Smooth muscle cell of the brain vasculature (primary cell): ENCODE data around the gene LRRC45.

ENCODE experiments used
- DNase-seq: peaks from one replicate; pipeline ENCODE4 v3.0.0-alpha.2; 2012; ENCODE audit warnings: low read depth, low spot score

LRRC45 gene

DNA sequence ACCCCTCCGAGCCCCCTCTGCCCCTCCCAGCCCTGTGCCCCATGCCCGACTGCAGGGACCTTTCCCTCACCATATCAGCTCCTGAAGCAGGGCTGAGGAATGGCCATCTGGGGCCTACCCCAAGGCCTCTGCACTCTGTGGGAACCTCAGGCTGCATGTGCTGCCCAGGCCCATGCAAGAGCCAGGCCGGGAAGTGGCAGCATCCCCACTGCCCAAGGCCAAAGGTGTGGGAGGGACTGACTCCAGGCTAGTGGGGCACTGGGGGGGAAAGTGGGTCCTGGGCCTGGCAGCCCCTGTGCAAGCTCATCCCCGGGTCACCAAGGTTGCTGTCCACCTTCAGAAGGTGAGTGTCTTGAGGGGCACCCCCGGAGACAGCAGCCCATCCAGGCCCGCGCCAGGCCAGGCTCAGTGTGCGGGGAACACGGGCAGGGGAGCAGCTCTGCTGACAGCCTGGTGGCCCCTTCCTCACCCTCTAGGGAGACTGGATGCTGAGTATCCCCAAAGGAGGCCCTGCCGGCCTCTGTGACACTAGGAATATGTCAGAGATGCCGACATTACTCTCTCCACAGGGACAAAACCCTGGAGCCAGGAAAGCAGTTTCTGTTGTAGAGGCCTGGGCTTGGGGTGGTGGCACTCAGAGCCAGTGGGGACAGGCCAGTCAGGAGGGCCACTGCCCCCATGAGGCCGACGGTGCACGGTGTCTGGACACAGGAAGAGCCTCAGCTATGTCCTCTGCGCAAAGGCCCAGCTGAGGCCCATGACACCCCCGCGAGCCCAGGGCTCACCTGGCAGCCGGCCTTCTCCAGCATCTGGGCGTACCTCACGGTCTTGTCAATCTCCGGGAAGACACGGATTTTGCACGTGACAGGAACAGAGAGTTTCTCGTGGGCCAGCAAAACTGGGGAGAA is 39.2 kb downstream of the LRRC45 start:
- DNase-seq, result no peak

DNA sequence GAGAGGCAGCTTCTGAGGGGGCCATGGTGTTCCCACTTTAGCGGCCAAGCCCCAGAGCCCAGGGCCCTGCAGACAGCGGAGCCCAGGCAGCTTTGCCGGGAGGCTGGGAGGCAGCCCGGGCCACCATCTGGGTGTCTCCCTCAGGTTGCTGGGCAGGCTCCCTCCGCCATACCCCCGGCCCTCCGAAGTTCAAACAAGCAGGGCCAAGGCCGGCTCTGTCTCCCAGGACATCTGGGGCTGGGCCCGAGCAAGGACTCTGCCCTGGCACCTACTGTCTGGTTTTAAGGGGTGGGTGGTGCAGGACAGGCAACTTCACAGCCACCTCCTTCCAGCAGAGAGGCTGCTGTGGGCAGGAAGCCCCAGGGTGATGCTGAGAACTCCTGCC is 39.9 kb downstream of the LRRC45 start:
- no peak for DNase-seq

DNA sequence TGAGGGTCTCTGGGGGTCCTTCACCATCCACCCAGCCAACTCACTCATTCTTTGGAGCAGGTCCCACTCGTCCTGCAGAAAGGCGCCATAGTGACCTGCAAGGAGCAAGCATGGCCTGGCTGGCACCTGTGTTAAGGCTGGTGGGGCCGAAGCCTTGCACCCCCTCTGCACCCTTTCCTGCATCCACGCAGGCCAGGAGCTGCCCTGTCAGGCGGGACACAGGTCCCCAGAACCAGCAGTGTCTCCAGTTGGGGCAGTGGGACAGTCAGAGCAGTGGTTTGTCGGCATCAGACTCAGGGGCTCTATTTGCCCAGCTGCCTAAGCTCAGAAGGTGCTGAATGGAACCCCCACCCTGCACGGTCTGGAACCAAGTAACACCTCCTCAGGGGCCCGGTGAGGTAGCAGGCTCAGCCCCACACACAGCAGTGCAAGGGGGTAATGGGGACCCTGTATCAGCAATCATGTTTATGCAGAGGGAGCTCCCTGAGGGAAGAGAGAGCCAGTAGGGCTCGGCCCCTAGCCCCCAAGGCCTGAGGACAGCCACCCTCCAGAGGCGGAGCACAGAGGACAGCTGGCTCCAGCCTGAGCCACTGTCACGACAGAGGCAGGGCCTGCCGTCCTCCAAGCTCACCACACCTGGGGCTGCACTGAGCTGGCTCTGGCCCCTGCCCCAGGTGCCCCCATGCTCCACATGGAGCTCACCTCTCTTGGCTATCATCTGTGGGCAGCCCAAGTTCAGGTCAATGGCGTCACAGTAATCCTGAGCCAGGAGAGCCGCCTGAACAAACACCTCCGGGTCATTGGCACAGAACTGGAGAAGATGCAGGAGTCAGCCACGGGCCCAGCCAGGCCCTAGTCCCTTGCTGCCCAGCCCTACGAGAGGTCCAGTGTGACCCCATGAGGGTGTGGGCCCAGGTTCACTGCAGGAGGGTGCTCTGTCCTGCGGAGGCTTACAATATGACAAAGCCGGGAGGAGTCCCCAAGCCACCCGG is 40.6 kb downstream of the LRRC45 start:
- no peak for DNase-seq

DNA sequence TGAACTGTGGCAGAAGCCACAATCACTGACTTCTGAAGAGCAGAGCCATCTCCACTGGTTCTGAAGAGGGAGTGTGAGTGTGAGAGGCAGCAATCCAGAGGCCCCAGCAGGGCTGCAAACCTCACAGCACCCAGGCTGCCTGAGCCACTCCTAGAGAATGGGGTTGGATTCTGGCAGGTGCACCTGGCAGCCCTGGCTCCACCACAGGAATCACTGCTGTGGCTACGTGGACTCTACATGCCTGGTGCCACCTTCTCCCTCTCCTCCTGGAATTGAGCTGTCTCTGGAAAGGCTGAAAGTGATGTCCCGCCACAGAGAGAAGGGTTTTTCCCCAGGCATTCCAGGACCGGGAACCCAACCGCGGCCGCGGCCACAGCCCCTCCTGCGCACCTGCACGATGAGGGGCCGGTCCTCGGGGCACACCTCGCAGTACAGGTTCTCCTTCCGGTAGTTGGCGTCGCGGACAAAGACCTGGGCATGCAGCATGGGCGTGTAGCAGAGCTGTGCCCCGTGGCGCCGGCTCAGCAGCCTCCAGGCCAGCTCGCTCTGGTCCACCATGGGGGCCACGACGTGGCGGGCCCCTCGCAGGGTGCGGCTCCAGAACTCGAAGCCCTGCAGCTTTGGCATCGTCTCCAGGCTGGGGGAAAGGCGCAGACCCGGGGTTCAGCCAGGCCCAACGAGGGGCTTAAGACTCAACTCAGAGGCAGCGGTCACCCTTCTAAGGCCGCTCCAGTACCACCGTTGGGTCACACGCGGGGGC is 41.5 kb downstream of the LRRC45 start:
- DNase-seq, result no peak

GRCh38 chr17:82065193-82065637 is 42.1 kb downstream of the LRRC45 start:
- no peak for DNase-seq

DNA sequence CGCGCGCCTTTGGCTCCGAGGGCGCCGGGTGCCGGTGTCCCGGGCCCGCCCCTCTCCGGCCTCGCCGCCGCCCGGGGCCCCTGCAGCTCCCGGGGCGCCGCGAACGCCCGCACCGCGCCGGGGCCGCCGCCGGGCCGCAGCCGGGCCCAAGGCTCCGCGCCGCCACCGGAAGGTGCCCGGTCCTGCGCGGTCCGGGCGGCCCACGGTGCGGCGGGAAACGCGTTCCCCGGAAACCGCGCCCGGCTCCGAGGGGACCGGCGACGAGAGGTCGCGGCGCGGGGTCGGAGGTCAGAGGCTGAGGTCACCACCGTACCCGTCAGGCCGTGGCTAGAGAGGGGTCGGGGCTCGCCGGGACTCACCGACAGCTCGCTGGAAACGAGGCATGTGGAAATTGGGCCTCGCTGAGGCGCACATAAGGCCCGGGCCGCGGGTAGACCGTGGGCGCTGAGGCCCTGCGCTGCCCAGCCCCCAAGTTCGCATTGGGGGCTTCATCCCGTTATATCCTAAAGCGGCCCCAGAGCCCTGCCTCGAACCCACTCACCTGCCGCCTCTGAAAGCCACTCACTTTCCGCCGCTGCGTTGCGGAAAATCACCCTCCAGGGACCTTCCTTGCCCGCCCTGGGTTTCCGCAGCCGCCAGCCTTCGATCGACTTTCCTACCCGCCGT is 42.7 kb downstream of the LRRC45 start, which contains the start of gene DUS1L:
DUS1L (minus strand) TSS at position 167 of the 666 bp plus-strand sequence. CDS start 745 bp downstream, outside the sequence.
- DNase-seq, result no peak

- DNase-seq, result no peak
Measured at GRCh38 chr17:82070611-82071010, 47.5 kb downstream of the LRRC45 start.

GRCh38 chr17:82072827-82073226 is 49.7 kb downstream of the LRRC45 start:
- DNase-seq, result no peak

DNA sequence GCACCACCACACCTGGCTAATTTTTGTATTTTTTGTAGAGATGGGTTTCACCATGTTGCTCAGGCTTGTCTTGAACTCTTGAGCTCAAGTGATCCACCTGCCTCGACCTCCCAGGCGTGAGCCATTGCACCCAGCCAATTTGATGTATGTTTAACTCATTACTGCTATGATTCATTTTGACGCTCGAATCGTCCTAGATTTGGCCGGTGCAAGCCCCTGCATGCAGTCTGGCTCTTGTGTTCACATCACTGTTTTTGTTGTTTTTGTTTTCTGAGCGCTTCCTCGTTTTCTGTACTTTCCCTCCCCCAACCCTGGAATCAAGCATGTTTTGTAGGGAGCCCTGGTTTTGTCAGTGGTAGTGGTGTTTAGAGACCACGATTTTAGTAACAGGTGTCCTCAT is 50.3 kb downstream of the LRRC45 start:
- DNase-seq, result no peak

- no peak for DNase-seq
Measured at GRCh38 chr17:82076018-82076784, 53.1 kb downstream of the LRRC45 start.

GRCh38 chr17:82076785-82077591 is 53.9 kb downstream of the LRRC45 start:
- DNase-seq, result no peak

DNA sequence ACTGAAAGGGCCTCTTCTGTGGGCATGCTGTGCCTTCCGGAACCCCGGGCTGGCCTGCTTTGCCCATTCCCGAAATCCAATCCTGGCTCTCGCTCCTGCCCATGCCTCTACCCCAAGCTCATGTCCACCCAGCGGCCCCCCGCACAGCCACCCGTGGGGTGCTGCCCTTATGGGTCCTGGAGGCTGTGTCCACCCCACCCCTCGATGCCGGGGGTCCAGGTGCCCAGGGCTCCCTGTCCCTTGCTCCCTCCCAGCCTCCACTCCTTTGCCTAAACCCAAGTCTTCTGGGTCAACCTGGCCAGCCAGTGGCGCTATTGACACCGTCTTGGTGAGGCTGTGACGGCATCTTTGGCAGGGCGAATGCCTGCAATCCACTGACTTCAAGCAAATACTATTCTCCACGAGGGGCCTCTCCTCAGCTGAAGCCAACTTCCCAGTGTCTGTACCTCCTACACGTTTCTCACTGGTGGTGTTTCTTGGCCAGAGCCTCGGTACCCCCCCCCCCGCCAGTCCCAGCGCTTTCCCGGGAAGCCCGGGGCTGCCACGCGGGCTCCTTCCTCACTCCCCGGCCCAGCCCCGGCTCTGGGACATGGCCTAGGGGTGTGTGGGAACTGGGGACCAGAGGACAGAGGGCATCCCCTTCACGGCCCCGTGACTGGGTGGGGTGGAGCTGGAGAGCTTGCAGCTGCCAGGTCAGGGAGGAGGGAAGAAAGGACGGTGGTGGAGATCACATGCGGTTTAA is 54.7 kb downstream of the LRRC45 start:
- no peak for DNase-seq

DNA sequence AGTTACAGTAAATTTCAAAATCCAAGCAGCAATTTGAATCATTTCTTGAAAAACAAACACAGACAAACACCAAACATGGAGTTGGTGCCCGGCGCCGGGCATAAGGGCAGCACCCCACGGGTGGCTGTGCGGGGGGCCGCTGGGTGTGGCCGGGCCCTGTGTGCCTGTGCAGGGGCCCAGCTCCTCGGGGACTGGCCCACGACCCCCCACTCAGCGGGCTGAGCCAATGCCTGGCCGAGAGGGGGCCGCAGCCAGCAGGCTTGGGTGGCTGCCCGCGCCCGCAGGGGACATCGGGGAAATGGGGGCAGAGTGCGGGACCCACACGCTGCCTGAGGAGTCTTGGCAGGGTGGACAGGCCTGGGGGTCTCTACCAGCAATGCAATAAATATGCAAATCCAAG is 55.3 kb downstream of the LRRC45 start:
- DNase-seq, result no peak

DNA sequence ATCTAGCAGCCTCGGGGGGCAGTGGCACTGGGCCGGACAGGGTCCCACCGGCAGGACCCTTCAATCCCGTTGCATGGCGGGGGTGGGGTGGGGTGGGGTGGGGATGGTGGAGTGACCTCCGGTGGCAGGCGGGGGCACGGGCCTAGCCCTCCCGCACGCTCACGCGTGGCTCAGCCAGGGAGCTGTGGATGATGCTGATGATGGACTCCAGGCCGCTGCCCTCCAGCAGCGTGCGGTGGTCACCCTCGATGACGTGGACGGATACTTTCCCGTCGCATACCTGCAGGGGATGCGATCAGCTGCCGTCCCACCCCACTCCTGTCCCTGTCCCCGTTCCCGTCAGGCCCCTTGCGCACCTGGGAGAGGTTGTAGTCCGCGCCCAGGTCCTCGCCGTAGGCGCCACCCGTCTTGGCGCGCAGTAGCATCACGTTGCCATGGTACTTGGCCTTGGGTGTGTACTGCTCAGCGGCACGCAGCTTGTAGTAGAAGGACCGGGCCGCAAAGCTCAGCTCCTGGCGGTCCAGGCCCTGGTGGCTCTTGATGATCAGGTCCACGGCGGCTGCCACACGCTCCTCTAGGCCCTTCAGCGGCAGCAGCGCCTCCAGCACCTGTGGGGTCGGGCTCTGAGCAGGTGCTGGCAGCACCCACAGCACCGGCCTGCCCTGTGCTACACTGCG is 56.0 kb downstream of the LRRC45 start:
- DNase-seq, result no peak

- no peak for DNase-seq
Measured at GRCh38 chr17:82080048-82080788, 57.1 kb downstream of the LRRC45 start.
